Measurements from ENCODE around the gene PSG5.
"Not testable (repeated sequence)": the region's sequence is repeated elsewhere in the genome, so short reads cannot be mapped to it uniquely, and the experiment has no call there.

PSG5 gene

DNA sequence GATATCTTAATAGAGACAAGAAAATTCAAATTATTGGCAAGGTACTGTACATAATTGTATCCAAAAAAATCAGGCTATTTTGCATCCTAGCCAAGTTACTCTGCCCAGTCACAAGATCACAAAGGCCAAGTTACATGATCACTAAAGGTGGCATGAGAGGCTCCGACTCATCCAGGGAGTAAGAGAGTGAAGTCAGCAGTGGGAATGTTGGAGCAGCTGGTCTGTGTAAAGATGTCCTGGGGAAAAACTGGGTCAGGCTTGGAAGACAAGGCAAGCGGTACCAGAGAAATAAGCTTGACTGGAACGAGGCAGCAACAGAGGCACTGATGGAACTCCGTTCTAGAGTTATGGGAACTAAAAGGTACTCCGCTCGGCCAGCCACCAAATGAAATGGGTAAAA is 53.6 kb downstream of the PSG5 start:
- Mint-ChIP-seq H3K9me3 (no peaks in the 10 kb centered on the region), H3K4me3 (no peak overlapping the region), H3K27ac (no peak overlapping the region), H3K4me1 (no peaks in the 10 kb centered on the region), H3K27me3 (no peaks in the 10 kb centered on the region)
- ATAC-seq (no peak), DNase-seq (no peak)

DNA sequence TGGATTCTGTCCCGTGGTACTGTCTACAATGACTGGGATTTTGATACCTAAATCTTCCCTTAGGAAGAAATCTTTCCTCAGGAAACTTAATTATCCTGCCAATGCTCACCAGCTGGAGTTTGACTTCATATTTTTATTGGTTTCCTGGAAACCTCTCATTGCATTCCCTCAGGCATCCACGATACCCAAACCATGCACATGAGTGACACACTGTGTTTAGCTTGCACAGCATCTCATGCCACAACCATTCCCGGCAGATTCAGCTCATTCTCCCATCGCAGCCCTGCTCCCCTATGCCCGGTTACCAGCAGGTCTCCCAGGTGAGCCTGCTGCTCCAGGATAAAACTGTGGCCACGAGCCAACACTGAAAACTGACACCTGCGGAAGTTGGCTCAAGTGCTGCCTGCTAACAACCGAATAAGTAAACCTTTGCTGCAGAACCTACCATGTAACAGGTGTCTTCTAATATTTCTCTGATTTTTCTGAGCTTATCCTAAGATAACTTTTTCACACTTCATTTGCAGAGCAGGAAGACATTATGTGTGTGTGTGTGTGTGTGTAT is 55.0 kb downstream of the PSG5 start:
- not testable (repeated sequence) for H3K4me1 Mint-ChIP-seq, H3K27ac Mint-ChIP-seq, ATAC-seq, DNase-seq, H3K4me3 Mint-ChIP-seq, H3K9me3 Mint-ChIP-seq, H3K27me3 Mint-ChIP-seq

- DNase-seq, H3K4me3 Mint-ChIP-seq: not testable (repeated sequence)
These were observed 57.1 kb downstream of the PSG5 start for GRCh38 chr19:43129197-43129596.

GRCh38 chr19:43127336-43127735 is 59.0 kb downstream of the PSG5 start:
- not testable (repeated sequence) for H3K4me3 Mint-ChIP-seq, H3K4me1 Mint-ChIP-seq, DNase-seq, H3K27me3 Mint-ChIP-seq, H3K9me3 Mint-ChIP-seq, H3K27ac Mint-ChIP-seq, ATAC-seq

More at GRCh38 chr19:43129197-43129596, 57.1 kb downstream of the PSG5 start:
- not testable (repeated sequence) for ATAC-seq, H3K4me1 Mint-ChIP-seq, H3K9me3 Mint-ChIP-seq, H3K27me3 Mint-ChIP-seq, H3K27ac Mint-ChIP-seq

DNA sequence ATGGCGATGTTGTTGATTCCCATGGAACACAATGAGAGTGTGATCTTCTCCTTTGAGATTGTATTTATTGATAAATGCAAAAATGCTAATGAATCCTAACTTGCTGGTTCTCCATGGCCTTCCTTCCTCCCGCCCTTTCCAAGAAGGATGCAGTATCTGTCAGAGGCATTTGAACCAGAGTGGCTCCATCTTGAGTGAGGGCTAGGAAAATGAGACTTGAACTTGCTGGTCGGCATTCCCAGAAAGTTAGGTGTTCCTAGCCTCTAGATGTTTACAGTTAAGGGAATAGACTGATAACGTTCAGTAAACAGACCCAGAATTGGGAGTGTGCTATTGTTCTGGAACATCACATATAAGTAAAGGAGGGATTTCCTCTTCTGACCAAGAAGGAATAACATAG is 59.6 kb downstream of the PSG5 start:
- Mint-ChIP-seq H3K27ac (no peak overlapping the region), H3K4me3 (no peak overlapping the region), H3K27me3 (peaks cover 8% of the 10 kb centered on the region), H3K9me3 (peaks cover 0 to 12% of the 10 kb centered on the region in 2 donors), H3K4me1 (no peaks in the 10 kb centered on the region)
- ATAC-seq (no peak), DNase-seq (no peak)

DNA sequence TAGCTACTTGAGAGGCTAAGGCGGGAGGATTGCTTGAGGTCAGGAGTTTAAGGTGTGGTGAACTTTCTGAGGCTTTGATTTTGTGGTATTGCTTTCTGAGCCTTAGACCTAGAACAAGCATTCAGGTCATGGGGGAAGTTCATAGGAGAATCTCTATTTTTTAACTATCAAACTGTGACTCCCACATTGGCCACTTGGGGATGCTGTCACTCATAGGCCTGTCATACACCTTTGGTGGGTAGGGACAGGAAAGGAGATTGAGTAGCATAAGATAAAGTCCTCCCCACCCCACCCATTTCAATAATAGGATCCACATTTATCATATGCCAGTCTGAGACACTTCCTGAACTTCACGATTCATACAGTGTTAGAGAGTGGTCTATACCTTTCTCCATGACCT is 62.0 kb downstream of the PSG5 start:
- no peak overlapping the region for H3K4me3 Mint-ChIP-seq
- peaks cover 0 to 12% of the 10 kb centered on the region in 2 donors for H3K9me3 Mint-ChIP-seq
- H3K27me3 Mint-ChIP-seq: peaks cover 8% of the 10 kb centered on the region
- H3K4me1 Mint-ChIP-seq: no peaks in the 10 kb centered on the region
- no peak overlapping the region for H3K27ac Mint-ChIP-seq
- no peak for DNase-seq
- ATAC-seq: no peak

DNA sequence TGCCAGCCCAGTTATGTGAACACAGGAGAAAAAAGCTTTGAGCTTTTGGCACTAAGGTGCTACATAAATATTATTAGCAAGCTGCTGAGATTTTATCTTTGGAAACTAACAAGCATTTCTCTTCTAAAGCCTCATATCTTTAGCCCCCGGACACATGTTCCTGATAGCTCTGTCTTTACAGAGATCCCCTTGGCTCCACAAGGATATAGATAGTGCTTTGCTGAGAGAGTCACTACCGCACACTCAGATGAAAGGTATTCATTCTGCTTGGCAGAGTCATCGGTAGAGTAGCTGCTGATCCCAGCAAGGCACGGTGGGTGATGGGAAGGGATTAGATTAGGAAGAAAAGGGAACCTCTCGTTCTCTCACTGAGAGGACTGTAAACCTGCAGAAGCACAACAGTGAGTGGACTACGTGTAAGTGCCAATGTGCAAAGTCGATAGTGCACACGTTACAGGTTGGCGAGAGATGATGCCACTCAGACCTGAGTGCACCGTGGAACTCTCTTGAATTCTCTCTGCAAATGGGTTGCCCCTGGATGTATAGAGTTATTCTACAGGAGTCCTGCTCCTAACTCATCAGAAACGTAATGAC is 65.8 kb downstream of the PSG5 start:
- not testable (repeated sequence) for H3K27ac Mint-ChIP-seq, H3K4me3 Mint-ChIP-seq, H3K27me3 Mint-ChIP-seq, ATAC-seq, H3K4me1 Mint-ChIP-seq, DNase-seq
- H3K9me3 Mint-ChIP-seq: peaks cover 0 to 12% of the 10 kb centered on the region in 2 donors

DNA sequence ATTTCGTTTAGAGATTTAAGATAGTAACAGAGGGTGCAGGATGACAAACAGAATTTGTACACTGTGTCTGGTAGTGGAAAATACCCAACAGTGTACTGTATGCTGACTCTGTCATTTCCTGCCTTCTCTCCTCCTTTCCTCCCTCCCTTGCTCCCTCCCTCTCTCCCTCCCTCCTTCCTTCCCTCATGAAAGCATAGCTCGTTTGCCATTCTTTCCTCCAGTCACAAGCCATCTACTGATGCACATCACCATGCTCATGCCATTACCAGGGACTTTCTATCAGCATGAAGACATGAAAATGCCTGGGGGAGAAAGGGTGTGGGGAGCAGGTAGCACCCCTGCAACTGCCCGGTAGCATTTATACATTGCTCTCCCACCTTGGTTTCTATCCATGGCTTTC is 66.8 kb downstream of the PSG5 start:
- H3K4me1 Mint-ChIP-seq, H3K4me3 Mint-ChIP-seq, H3K27me3 Mint-ChIP-seq, ATAC-seq, DNase-seq, H3K27ac Mint-ChIP-seq: not testable (repeated sequence)
- H3K9me3 Mint-ChIP-seq: peaks cover 2 to 10% of the 10 kb centered on the region in 2 donors
